NCI-H526 (cell line): ENCODE measurements around the gene HIF1A.
"Not testable (repeated sequence)": the region's sequence is repeated elsewhere in the genome, so short reads cannot be mapped to it uniquely, and the experiment has no call there.

Source experiments
- DNase-seq, 2 experiments: peaks; one replicate each; lab custom pipeline; 2025; lab: John Stamatoyannopoulos, UW

Gene HIF1A

GRCh38 chr14:61694830-61695694 is at the start of gene HIF1A:
TSS of gene HIF1A (plus strand) at chr14:61695513. CDS start at chr14:61695805, 292 bp downstream.
- DNase-seq, result peak; percentile 95 to 99

GRCh38 chr14:61646366-61647116 is 48.8 kb upstream of the HIF1A start:
- DNase-seq, result no peak

- DNase-seq, result no peak
These were observed 47.6 kb upstream of the HIF1A start for GRCh38 chr14:61647704-61648103.

- DNase-seq, result no peak
These were observed 46.9 kb upstream of the HIF1A start for GRCh38 chr14:61648377-61648776.

GRCh38 chr14:61649283-61649682 is 46.0 kb upstream of the HIF1A start:
- no peak for DNase-seq

- DNase-seq, result no peak
These were observed 44.0 kb upstream of the HIF1A start for GRCh38 chr14:61651355-61651754.

- DNase-seq, result peak in 1 of 2 experiments; percentile 55
These were observed 42.6 kb upstream of the HIF1A start for GRCh38 chr14:61652526-61653262.

GRCh38 chr14:61653507-61653906 is 41.8 kb upstream of the HIF1A start:
- no peak for DNase-seq

GRCh38 chr14:61654026-61654425 is 41.3 kb upstream of the HIF1A start:
- DNase-seq, result no peak

GRCh38 chr14:61655777-61656176 is 39.5 kb upstream of the HIF1A start:
- DNase-seq, result no peak

- no peak for DNase-seq
These were observed 39.0 kb upstream of the HIF1A start for GRCh38 chr14:61656341-61656740.

GRCh38 chr14:61658111-61658510 is 37.2 kb upstream of the HIF1A start:
- DNase-seq, result not testable (repeated sequence)

- no peak for DNase-seq
These were observed 35.7 kb upstream of the HIF1A start for GRCh38 chr14:61659582-61659981.

GRCh38 chr14:61661471-61662400 is 33.6 kb upstream of the HIF1A start:
- DNase-seq, result peak; percentile 31 to 49

GRCh38 chr14:61662437-61663311 is 32.6 kb upstream of the HIF1A start:
- DNase-seq, result peak in 1 of 2 experiments; percentile 24

- DNase-seq, result no peak
These were observed 31.9 kb upstream of the HIF1A start for GRCh38 chr14:61663312-61663979.

GRCh38 chr14:61668282-61668681 is 27.0 kb upstream of the HIF1A start:
- no peak for DNase-seq

GRCh38 chr14:61670576-61670975 is 24.7 kb upstream of the HIF1A start:
- no peak for DNase-seq

- no peak for DNase-seq
These were observed 24.2 kb upstream of the HIF1A start for GRCh38 chr14:61671082-61671481.

GRCh38 chr14:61672796-61673195 is 22.5 kb upstream of the HIF1A start:
- DNase-seq, result peak in 1 of 2 experiments; percentile 12
